Prostate gland (tissue), 2 donors: ENCODE measurements around the gene TMEM14A. TPM values are rescaled to one million over a fixed set of nuclear protein-coding genes. Genes with fewer than 3 reads are reported as not detected.
"Not testable (repeated sequence)": the region's sequence is repeated elsewhere in the genome, so short reads cannot be mapped to it uniquely, and the experiment has no call there.

ENCODE experiments used
- DNase-seq: peaks from one replicate; pipeline ENCODE4 v3.0.0-alpha.2; 2019; ENCODE audit warnings: low spot score
- H3K27ac ChIP-seq, 2 donors: fragments of 200-600 bp; sonication (generic); 2 replicates each; pipeline ENCODE4 v1.5.1; 2017 to 2019
- H3K27me3 ChIP-seq: fragments of 200-600 bp; sonication (generic); replicated peaks from 2 replicates; pipeline ENCODE4 v1.5.1; 2019; ENCODE audit not compliant: insufficient read depth
- H3K36me3 ChIP-seq, 2 donors: fragments of 200-600 bp; sonication (generic); 1 replicate in 1 of 2; 2 replicates in 1 of 2; pipeline versions ENCODE4 v1.5.1 to v1.8.1; 2017 to 2019
- H3K4me1 ChIP-seq: fragments of 200-600 bp; sonication (generic); replicated peaks from 2 replicates; pipeline ENCODE4 v1.5.1; 2019
- H3K4me3 ChIP-seq, 2 donors: fragments of 200-600 bp; sonication (generic); 2 replicates each; pipeline ENCODE4 v1.5.1; 2017 to 2019
- H3K9me3 ChIP-seq: fragments of 200-600 bp; sonication (generic); 2 replicates; pipeline ENCODE4 v1.5.1; 2017
- POLR2A ChIP-seq: fragments of 450-650 bp; IDR thresholded peaks from one replicate; pipeline ENCODE4 v1.6.1; 2016; ENCODE audit warnings: antibody characterized with exemption, mild to moderate bottlenecking
- POLR2AphosphoS5 ChIP-seq: sonication (generic); formaldehyde crosslinking; IDR thresholded peaks from one replicate; pipeline ENCODE4 v1.6.1; 2017; ENCODE audit warnings: antibody characterized with exemption
- WGBS: methylation state at CpG from one replicate; pipeline ENCODE4 v1.1.5; 2018; 5-methylcytosine and 5-hydroxymethylcytosine counted together
- intact Hi-C: fragments of 100-400 bp; cut with DNase I; formaldehyde crosslinking; loops from one replicate; pipeline ENCODE4 v1.14.2; 2022
- total RNA-seq, 2 donors: library from RNA; depleted of rRNA; stranded (reverse); fragments of >200 nt; gene quantifications; one replicate each; pipeline ENCODE4 v1.1.0, GENCODE V29; 2016
- TF ChIP-seq, protein P1 (sequence below), 4 experiments: fragments of 200-600 bp in 2 of 4; fragments of 450-650 bp in 2 of 4; sonication (generic) in 2 of 4; IDR thresholded peaks; 1 replicate in 3 of 4; 2 replicates in 1 of 4; pipeline ENCODE4 v1.5.1; 2016 to 2019; ENCODE audit warnings: antibody characterized with exemption in 4 of 4, mild to moderate bottlenecking in 2 of 4, moderate library complexity in 2 of 4

Gene TMEM14A
- total RNA-seq, 2 donors from 2014 or later = 55.6 to 56.4 TPM

DNA sequence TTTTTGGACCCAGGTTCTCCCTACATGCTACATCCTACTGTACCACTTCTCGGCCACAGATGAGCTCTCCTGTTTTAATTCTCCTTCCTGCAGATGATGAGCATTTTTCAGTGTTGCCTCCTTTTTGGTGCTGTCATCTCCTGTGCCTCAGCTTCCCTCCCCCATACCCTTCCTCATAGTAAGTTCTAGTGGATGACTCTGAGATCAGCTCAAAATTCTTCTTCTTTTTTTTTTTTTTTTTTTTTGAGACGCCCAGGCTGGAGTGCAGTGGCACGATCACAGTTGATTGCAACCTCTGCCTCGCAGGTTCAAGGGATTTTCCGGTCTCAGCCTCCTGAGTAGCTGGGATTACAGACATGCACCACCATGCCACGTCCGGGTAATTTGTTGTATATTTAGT lies 3.8 kb downstream of the TMEM14A start:
- WGBS = 81% methylated on average over 7 of the region's 7 CpGs
- Histone ChIP-seq H3K27me3 (no peaks in the 10 kb centered on the region), H3K27ac (no peak overlapping the region), H3K36me3 (no peaks in the 10 kb centered on the region), H3K4me3 (no peak overlapping the region), H3K4me1 (no peaks in the 10 kb centered on the region), H3K9me3 (no peaks in the 10 kb centered on the region)
- TF ChIP-seq POLR2AphosphoS5 (no peak), POLR2A (no peak)
- TF ChIP-seq, protein P1, sequence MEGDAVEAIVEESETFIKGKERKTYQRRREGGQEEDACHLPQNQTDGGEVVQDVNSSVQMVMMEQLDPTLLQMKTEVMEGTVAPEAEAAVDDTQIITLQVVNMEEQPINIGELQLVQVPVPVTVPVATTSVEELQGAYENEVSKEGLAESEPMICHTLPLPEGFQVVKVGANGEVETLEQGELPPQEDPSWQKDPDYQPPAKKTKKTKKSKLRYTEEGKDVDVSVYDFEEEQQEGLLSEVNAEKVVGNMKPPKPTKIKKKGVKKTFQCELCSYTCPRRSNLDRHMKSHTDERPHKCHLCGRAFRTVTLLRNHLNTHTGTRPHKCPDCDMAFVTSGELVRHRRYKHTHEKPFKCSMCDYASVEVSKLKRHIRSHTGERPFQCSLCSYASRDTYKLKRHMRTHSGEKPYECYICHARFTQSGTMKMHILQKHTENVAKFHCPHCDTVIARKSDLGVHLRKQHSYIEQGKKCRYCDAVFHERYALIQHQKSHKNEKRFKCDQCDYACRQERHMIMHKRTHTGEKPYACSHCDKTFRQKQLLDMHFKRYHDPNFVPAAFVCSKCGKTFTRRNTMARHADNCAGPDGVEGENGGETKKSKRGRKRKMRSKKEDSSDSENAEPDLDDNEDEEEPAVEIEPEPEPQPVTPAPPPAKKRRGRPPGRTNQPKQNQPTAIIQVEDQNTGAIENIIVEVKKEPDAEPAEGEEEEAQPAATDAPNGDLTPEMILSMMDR (IDR thresholded peaks at IDR 0.05) = no peak
- intact Hi-C loops = no loop called here
- no peak for DNase-seq

DNA sequence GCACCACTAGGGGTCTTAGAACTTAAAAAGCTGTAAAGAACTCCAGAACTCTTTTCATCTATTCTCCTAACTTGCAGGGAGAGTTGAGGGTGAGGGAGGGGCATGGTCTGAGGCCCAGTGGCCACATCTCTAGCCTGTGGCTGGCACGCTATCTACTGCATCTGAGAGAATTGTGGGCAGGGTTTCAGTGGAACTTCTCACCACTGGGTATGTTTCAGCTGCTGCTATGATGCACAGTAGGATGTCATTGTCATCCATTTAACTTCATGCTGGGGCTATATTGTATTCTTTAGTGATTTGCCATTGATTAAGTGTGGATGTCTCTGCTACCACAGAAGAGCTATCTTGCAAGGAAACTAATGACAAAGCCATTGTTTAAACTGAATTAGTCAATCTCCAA lies 4.5 kb downstream of the TMEM14A start:
- intact Hi-C loops = no loop called here
- H3K4me3 ChIP-seq = no peak overlapping the region
- no peak for TF ChIP-seq POLR2AphosphoS5
- TF ChIP-seq, protein P1 (IDR thresholded peaks at IDR 0.05) = no peak
- TF ChIP-seq POLR2A = no peak
- H3K27ac ChIP-seq = no peak overlapping the region
- no peaks in the 10 kb centered on the region for H3K27me3 ChIP-seq
- WGBS = 94% methylated on average over 1 of the region's 1 CpG
- no peaks in the 10 kb centered on the region for H3K4me1 ChIP-seq
- no peaks in the 10 kb centered on the region for H3K36me3 ChIP-seq
- H3K9me3 ChIP-seq = no peaks in the 10 kb centered on the region
- DNase-seq = no peak

DNA sequence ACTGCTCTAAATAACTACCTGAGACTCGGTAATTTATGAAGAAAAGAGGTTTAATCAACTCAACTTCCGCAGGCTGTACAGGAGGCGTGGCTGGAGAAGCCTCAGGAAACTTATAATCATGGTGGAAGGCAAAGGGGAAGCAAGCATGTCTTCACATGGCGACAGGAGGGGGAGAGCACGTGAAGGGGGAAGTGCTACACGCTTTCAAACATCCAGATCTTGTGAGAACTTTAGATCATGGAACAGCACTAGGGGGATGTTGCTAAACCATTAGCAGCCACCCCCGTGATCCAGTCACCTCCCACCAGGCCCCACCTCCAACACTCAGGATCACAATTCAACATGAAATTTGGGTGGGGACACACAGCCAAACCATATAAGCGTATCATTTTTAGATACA lies 5.7 kb downstream of the TMEM14A start:
- H3K36me3 ChIP-seq, intact Hi-C loops, H3K27ac ChIP-seq: not testable (repeated sequence)

DNA sequence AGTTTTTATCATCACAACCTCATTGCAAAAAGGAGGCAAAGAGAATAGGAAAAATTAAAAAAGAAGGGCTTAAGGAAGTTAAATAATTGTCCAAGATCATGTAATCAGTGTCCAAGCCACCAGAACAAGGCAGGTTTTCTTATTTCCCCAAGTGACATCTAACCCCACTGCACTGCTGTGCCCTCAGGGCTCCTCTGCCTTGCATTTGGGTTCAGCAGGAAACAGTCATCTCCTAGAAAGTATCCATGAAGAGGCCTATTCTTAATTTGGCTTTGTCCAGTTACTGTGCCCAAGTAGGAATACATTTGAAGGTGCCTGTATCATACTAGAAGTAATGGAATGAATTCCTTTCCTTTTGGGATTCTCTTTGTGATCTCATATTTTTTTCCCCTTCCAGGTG lies 10.5 kb downstream of the TMEM14A start:
- intact Hi-C loops = no loop called here
- H3K27me3 ChIP-seq = no peaks in the 10 kb centered on the region
- no peak overlapping the region for H3K27ac ChIP-seq
- H3K4me3 ChIP-seq = no peak overlapping the region
- DNase-seq = no peak
- H3K36me3 ChIP-seq = no peaks in the 10 kb centered on the region
- no peaks in the 10 kb centered on the region for H3K9me3 ChIP-seq
- no peaks in the 10 kb centered on the region for H3K4me1 ChIP-seq
- TF ChIP-seq, protein P1 (IDR thresholded peaks at IDR 0.05) = no peak
- no peak for TF ChIP-seq POLR2A
- no peak for TF ChIP-seq POLR2AphosphoS5

More for the DNA sequence above, 5.7 kb downstream of the TMEM14A start:
- H3K27me3 ChIP-seq, H3K4me1 ChIP-seq, H3K9me3 ChIP-seq, DNase-seq, H3K4me3 ChIP-seq: not testable (repeated sequence)
- 76% methylated on average over 8 of the region's 8 CpGs for WGBS

DNA sequence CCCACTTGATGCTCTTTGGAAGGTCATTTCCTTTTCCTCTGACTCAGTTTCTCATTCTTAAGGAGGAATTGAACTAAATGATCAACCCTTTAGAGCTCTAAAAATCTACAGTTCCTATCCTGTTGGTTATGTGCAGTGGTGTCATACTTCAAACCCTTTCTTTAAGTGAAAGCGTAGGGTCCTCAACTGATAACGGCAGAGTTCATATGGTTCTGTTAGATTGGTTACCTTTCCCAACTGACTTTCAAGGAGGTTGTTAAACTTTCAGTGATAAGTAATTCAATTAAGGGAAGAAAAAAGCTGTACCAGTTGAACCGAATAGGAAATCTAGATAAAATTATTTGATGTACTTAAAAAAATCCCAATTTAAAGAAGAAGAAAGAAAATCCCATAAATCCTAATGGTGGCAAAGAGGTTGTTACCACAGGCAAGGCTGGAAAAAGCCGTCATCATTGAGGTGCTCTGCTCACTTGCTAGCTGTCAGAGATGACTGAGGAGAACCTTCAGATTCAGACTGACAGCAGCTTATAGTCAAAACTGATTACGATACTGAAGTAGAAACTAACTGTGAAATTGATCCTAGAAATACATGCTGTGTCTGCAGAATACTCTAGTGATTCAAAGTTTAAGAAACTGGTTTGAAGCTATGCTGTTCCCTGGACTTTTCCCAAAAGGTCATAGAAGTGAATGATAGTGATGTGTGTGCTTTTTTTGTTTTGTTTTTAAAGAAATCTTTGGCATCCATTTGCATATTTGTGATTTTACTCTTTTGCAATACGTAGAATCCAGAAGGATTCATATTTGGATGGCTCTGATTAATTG lies 16.2 kb downstream of the TMEM14A start:
- H3K4me1 ChIP-seq = no peaks in the 10 kb centered on the region
- no peaks in the 10 kb centered on the region for H3K27me3 ChIP-seq
- H3K36me3 ChIP-seq = no peaks in the 10 kb centered on the region
- intact Hi-C loops = no loop called here
- H3K4me3 ChIP-seq = no peak overlapping the region
- no peaks in the 10 kb centered on the region for H3K9me3 ChIP-seq
- WGBS = 93% methylated on average over 6 of the region's 6 CpGs
- DNase-seq = no peak
- no peak overlapping the region for H3K27ac ChIP-seq
- TF ChIP-seq POLR2AphosphoS5 (no peak), POLR2A (no peak)
- TF ChIP-seq, protein P1 (IDR thresholded peaks at IDR 0.05) = no peak
